Bronchial epithelial cell (primary cell): Measurements from ENCODE around the gene ADORA1. TPM values are rescaled to one million over a fixed set of nuclear protein-coding genes. Genes with fewer than 3 reads are reported as not detected.

Source experiments
- DNase-seq: peaks from one replicate; pipeline ENCODE4 v3.0.0-alpha.2; 2010; ENCODE audit warnings: low read depth
- FAIRE-seq: peaks from 2 replicates; lab custom pipeline; 2011; peaks lifted over from hg19 to GRCh38; lab: Jason Lieb, UNC
- H3K27me3 ChIP-seq: 2 replicates; pipeline ENCODE4 v1.5.1; 2011; ENCODE audit warnings: low read length; ENCODE audit not compliant: control insufficient read depth, insufficient read depth
- H3K36me3 ChIP-seq: 2 replicates; pipeline ENCODE4 v1.5.1; 2011; ENCODE audit warnings: low read length; ENCODE audit not compliant: control insufficient read depth, insufficient read depth
- H3K4me3 ChIP-seq: 2 replicates; pipeline ENCODE4 v1.5.1; 2011; ENCODE audit warnings: mild to moderate bottlenecking, low read depth, low read length, control low read depth
- total RNA-seq: library from RNA; depleted of rRNA; stranded (reverse); fragments of >200 nt; gene quantifications from 2 replicates; pipeline ENCODE4 v1.2.1, GENCODE V29; 2014
- TF ChIP-seq, protein P1 (sequence below): IDR thresholded peaks from 2 replicates; pipeline ENCODE4 v1.5.1; 2011; ENCODE audit warnings: mild to moderate bottlenecking, moderate library complexity, low read length, control low read depth, inconsistent platforms; ENCODE audit not compliant: insufficient read depth, severe bottlenecking

Gene ADORA1
- total RNA-seq, 1 donor from 2014 or later, result under 0.01 TPM

- H3K27me3 ChIP-seq, result peaks cover 5% of the 10 kb centered on the region
- H3K4me3 ChIP-seq, result no peak overlapping the region
- H3K36me3 ChIP-seq, result no peaks in the 10 kb centered on the region
- DNase-seq, result no peak
- no peak for FAIRE-seq
- TF ChIP-seq, protein P1, sequence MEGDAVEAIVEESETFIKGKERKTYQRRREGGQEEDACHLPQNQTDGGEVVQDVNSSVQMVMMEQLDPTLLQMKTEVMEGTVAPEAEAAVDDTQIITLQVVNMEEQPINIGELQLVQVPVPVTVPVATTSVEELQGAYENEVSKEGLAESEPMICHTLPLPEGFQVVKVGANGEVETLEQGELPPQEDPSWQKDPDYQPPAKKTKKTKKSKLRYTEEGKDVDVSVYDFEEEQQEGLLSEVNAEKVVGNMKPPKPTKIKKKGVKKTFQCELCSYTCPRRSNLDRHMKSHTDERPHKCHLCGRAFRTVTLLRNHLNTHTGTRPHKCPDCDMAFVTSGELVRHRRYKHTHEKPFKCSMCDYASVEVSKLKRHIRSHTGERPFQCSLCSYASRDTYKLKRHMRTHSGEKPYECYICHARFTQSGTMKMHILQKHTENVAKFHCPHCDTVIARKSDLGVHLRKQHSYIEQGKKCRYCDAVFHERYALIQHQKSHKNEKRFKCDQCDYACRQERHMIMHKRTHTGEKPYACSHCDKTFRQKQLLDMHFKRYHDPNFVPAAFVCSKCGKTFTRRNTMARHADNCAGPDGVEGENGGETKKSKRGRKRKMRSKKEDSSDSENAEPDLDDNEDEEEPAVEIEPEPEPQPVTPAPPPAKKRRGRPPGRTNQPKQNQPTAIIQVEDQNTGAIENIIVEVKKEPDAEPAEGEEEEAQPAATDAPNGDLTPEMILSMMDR, result no peak
These were observed 45.4 kb upstream of the ADORA1 start for GRCh38 chr1:203082231-203082505.

DNA sequence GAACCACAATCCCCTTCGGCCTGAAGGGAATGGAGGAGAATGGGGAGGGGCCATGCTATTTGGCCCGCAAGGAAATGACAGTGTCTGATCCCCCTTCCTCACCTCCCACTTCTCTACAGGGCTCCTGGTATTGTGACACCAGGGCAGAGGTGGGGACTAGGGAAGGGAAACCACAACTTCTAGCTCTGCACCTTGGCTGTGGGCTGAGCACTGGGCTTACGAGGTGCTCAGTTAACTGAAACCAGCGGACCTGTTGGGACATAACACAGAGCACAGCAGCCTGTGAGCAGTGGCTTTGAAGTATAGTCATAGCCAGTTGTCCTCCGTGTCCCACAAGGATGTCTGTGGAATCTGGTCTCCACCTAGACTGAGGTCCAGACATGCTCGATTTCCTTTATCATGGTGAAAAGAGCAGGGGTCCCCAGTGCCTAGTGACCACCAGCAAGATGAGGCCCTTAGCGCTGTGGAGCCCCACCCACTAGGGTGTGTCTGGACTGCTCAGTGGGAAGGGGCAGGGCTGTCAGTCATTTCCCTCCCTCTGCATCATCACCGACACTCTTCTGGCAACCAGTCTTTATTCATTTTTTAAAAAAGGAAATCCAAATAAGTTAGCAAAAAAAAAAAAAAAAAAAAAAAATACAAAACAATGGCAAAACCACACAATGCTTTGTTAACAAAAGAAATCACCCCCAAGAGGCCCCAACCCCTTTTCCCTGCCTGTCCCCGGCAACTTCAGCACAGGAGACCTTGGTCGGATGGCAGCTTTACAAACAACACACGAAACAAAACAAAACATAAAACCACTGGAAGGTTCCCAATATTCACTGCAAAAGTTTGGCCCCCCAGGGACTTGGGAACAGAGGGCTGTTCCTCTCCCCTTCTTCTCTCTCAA, 44.7 kb upstream of the ADORA1 start:
- DNase-seq (no peak), FAIRE-seq (no peak)
- H3K4me3 ChIP-seq, result no peak overlapping the region
- H3K27me3 ChIP-seq, result peaks cover 5% of the 10 kb centered on the region
- TF ChIP-seq, protein P1, result no peak
- H3K36me3 ChIP-seq, result no peaks in the 10 kb centered on the region

DNA sequence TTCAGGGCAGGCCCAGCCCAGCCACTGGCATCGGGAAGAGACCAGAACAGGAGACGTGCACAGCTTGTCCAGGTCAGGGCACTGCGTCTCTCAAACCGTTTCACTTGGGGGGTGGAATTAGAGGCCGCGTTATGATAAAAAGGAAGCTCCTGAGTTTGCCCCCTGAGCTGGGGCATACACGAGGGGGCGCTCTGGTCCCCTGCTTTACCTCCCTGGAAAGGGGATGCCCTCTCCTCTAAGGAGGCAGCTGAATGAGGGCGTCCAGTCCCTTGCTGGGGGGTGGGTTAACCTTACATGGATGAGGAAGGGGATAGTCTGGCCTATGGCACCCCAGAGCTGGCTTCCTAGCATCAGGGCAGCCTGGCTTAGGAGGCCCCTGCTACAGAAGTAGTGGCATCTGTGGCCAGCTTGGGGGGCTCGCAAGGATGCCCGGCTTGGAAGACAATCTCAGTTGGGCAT, 44.0 kb upstream of the ADORA1 start:
- TF ChIP-seq, protein P1, result no peak
- H3K4me3 ChIP-seq, result no peak overlapping the region
- no peak for FAIRE-seq
- peaks cover 5% of the 10 kb centered on the region for H3K27me3 ChIP-seq
- no peak for DNase-seq
- H3K36me3 ChIP-seq, result no peaks in the 10 kb centered on the region

DNA sequence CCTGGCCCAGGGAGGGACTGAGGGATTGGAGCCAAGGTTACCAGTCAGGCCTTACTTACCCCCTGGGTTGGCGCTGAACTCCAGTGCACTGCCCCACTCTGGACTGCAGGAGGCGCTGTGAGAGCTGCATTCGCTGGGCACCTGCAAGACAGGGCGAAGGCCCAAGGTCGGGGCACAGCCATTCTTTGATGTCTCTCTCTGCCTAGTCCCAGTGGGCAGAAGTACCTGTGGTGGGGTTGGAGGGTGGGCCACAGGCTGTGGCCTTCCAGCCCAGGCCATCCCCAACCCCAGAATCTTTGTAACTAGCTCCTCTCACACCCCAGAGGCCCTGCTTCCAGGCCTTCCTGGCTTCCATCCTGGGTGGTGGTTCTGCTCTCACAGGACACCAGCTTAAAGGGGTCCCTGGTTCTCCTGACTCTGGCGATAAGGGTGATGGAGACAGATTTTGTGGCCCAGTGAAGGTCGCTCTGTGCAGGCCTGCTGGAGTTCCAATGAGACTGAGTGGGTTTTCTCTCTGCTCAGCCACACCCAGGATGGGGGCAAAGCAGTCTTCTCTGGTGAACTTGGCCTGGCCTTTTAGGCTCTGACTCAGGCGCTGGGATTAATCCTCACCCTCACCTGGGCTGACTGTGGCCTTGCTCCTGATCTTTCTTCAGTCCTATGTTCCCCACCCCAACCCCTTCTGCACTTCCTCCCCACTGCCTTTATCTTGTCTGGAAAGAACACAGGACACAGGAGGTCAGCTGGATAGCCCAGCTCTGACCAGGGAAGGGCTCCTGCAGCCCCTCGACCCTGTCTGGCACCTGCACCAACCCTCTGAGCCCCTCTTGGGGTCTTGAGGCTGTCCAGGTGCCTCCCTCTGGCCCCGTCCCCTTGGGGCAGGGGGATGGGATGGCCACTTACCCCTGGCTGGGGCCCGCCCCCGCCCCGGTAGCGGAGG, 42.7 kb upstream of the ADORA1 start:
- Histone ChIP-seq H3K36me3 (no peaks in the 10 kb centered on the region), H3K4me3 (no peak overlapping the region), H3K27me3 (peaks cover 3% of the 10 kb centered on the region)
- no peak for DNase-seq
- TF ChIP-seq, protein P1, result peak; percentile 74
- no peak for FAIRE-seq

DNA sequence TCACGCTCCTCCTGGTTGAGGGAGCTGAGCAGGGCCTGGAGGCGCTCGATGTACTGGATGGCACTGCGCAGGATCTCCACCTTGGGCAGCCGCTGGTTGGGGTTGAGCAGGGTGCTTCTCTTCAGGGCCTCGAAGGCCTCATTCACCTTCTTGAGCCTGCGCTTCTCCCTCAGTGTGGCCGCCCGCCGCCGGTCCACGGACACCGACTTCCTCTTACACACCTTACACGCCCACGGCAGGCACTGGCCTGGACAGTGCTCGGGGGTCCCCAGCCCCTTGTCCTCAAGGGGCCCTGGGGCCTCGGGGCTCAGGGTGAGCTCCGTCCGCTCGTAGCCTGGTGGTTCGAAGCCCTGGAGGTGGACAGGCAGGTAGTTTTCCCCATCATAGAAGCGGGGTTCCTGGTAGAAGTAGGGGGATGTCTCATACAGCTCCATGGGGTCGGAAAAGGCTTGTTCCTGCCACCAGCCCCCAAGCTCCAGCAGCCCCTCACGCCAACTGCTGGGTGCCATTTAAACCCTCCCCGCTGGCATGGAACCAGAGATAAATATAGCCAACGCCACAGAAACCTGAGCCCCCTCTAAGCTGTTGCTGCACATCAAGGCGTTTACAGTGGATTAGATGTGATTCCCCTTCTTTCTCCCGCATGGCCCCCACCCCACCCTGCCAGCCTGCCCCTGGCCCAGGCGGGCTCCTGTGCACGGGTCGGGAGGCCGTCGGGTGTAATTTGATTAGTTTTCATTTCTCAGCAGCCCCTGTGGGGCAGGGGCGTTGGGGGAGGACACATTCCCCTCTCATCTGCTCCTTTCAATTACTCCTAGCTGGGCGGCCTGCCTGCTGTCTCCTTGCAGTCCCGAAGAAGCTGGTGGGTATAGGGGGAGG, 41.8 kb upstream of the ADORA1 start, which contains the start of gene MYOG:
Gene MYOG (minus strand): TSS at position 485 of the 879 bp plus-strand sequence. CDS start 51 bp downstream, at position 434.
- Histone ChIP-seq H3K36me3 (no peaks in the 10 kb centered on the region), H3K27me3 (peaks cover 3% of the 10 kb centered on the region), H3K4me3 (no peak within 1 kb of the TSS)
- DNase-seq, result no peak
- TF ChIP-seq, protein P1, result no peak
- FAIRE-seq, result no peak
